HG02759 (cell line): ENCODE measurements around the gene RNU6-9.

Experiments used
- ATAC-seq: cut with Tn5 transposase; IDR thresholded peaks from one replicate; pipeline ENCODE4 v1.9.1; 2021; ENCODE audit warnings: mild to moderate bottlenecking, moderate library complexity; ENCODE audit not compliant: unreplicated experiment

The RNU6-9 gene

DNA sequence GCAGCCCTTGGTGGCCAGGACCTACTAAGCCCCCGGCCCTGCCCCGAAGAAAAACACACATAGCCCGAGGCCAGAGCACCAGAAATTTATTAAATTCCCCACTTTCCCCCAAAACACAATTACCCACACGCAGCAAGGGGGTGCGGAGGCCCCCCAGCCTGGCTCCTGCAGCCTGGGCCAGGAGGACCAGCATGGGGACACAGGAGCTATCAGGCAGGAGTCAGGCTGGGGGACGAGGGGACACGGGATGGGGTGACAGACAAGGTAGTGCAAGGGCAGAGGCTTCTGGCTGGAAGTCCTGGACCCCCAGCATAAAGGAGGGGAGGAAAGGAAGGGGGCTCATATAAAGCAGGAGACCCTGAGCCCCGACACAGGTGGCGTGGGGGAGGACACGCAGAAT, 3.1 kb downstream of the RNU6-9 start:
- ATAC-seq, result no peak

GRCh38 chr19:896999-897398, 3.7 kb downstream of the RNU6-9 start:
- ATAC-seq, result no peak

DNA sequence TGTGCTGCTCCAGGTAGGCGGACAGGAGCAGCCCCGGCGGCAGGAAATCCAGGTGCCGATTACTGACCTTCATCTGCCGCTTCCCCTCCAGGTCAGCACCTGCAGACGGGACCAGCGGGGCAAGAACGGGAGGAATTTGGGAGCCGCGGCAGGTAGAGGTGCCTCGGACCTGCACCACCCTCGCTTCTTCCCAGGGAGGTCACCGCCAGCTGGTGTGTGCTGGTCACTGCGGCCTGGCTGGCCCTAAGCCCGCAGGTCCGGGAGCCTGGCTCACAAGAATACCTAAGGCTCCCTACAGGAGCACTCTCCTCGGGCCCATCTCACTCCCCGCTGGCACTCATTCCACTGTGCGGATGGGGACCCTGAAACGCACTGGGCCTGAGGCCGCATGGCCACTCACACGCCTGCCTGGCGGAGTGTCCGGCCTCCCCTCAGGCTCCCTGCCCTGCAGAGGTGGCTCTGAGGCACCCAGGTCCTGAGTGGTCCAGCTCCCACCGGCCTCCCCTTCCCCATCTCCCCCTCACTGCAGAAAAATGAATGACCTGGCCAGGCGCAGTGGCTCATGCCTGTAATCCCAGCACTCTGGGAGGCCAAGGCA, 4.3 kb downstream of the RNU6-9 start:
- no peak for ATAC-seq

DNA sequence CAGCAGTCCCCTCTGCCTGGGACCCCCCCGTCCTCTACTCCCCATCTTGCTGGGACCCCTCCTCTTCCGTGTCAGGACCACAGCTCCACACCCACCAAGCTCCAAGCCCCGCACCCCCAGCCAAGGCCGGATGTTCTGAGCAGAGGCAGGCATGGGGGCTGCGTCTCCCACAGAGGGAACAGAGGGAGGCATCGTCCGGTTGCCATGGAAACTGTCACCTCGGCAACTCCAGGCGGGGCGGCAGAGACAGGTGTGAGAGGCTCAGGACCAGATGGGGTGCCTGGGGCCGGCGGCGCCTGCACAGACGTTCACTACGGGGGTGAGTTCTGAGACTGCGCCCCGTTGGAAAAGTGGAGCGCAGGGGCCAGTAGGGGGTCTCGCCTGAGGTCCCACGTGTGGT, 5.4 kb downstream of the RNU6-9 start:
- ATAC-seq, result no peak

GRCh38 chr19:899336-900042, 6.2 kb downstream of the RNU6-9 start:
- no peak for ATAC-seq

GRCh38 chr19:900043-900301, 6.7 kb downstream of the RNU6-9 start:
- no peak for ATAC-seq

DNA sequence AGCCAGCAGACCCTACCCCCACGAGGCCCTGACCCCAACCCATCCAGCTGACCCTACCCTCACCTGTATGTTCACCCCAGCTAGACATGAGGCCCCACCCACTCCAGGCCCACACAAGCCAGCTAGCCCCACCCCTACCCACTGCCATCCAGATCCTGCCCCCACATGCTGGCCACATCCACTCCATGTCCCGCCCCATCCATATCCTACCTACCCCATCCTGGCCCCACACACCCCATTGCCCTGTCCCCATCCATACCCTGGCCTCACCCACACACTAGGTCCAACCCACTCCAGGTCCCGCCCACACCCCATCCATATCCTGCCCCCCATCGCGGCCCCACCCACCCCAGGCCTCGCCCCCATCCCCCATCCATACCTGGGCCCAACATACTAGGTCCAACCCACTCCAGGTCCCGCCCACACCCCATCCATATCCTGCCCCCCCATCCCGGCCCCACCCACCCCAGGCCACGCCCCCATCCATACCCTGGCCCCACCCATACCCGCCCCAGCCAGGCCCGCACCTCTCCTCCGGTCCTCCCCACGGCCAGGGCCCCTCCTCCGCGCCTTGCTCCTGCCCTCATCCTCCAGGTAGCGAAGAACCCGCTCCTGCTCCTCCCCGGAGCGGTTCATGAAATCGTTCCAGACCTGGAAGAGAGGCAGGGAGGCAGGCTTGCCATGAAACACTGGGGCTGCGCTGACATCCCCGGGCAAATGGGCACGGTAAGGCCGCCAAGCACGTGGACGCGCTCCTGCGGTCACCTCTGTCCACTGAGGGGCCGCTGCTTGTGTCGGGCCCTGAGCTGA, 7.2 kb downstream of the RNU6-9 start:
- no peak for ATAC-seq

DNA sequence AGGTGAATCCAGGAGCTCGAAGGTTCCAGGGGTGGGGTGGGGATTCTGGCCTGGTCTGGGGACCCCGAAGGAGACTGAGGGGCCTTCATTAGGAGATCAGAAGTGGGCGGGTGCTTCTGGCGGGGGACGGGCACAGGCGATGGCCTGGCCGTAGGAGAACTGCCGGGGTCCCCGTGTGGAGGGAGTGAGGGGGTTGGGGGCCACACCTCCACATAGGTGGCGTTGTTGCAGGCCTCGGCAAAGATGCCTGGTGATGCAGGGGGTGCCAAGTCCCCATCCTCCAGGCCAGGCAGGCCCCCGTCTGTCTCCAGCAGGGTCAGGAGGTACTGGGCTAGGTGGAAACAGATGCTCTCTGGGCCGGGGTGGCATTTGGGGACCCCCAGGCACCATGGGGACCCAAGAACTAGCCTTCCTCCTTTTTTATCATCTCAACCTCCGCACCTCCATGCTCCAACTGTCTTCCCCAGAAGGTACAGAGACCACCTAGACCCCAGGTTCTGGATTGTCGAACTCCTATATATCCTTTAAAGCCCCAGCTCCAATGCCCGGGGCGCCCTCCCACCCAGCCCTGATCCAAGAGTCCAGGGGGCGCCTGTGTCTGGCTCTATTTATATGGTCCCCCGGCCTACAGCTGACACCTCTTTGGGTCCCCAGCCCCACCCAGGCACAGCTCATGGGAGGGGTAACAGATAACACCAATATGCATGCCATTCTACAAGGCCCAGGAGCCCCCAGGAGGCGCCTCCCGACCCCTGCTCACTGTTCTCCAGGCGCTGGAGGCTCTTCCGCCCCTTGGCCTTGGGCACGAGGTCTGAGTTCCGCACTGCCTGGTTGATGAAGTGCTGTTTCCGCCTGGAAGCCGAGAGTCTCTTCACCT, 8.2 kb downstream of the RNU6-9 start:
- ATAC-seq, result no peak

- no peak for ATAC-seq
Measured at GRCh38 chr19:902093-902370, 8.7 kb downstream of the RNU6-9 start.

DNA sequence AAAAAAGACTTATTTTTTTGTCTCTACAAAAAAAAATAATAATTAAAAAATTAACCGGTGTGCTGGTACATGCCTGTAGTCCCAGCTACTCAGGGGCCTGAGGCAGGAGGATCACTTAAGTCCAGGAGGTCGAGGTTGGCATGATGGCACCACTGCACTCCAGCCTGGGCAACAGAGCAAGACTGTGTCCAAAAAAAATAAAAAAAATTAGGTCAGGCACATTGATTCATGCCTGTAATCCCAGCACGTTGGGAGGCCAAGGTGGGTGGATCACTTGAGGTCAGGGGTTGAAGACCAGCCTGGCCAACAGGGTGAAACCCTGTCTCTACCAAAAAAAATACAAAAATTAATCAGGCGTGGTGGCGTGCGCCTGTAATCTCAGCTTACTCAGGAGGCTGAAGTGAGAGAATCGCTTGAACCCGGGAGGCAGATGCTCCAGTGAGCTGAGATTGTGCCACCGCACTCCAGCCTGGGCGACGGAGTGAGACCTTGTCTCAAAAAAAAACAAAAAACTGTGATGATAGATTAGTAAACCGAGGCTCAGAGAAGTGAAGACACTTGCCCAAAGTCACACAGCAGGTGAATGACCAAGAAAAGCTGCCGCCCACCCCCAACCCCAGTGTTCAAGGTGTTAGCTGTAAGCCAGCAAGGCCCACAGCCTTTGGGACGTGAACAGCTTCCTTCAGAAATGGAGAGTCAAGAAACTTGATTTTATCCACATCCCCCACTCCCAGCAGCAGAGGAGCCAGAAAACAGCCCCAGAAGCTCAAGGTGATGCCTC, 9.4 kb downstream of the RNU6-9 start:
- ATAC-seq, result no peak

DNA sequence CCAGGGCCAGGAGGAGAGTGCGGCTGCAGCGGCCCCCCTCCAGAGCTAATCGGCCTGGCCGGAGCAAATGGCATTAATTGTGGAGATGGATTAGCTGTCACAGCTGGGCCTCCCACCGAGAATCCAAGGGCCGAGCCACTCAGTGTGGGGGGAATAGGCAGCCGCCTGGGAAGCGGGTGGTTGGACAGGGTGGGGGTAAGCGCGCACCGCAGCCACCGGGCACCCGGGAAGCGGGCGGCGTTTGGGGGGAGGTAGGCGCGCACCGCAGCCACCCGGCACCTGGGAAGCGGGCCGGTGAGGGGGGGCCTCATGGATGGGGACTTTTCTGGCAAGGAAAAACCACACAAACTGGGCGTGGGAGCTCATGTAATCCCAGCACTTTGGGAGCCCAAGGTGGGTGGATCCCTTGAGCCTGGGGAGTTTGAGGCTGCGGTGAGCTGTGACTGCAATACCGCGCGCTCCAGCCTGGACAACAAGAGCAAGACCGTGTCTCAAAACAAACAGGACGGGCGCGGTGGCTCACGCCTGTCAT, 10.0 kb downstream of the RNU6-9 start:
- no peak for ATAC-seq

DNA sequence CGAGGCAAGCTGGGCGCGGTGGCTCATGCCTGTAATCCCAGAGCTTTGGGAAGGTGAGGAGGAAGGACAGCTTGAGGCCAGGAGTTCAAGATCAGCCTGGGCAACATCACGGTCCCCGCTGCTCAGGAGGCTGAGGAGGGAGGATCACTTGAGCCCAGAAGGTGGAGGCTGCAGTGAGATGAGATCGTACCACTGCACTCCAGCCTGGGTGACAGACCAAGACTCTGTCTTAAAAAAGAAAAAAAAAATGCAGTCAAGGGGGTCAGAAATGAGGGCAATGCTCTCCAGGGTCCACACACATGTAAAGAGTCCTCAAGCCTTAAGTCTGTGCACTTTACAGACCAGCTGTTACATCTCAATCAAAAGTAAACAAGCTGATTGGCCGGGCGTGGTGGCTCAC, 11.3 kb downstream of the RNU6-9 start:
- ATAC-seq, result no peak

- ATAC-seq, result no peak
Measured at GRCh38 chr19:906480-906879, 13.2 kb downstream of the RNU6-9 start.

DNA sequence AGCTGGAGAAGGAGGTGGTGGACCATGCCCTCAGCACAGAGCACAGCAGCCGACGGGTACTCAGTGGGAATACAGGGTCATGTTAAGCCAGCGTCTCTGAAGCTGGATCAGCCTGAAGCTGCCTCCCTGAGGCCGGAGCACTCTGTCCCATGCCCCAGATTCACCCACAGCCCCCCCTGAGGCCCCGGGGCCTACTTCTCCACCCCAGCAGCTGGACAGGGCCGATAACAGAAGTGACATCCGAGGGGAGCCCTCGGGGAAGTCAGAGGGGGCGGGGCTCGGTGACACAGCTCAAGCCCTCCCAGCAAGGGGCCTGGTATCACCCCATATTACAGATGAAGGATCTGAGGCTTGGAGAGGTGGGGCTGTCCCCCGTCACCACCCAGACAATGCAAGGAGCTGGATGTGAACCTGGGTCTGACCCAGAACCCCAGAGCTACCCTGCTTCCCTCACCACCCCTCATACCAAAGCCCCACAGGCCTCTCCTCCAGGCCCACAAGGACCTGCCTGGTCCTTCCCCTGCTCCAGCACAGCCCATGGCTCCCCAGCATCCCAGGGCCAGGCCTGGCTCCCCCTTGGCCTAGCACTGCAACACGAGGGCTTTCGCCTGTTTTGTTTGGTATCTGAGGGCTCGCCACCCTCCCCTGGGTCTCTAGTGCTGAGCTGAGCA, 14.0 kb downstream of the RNU6-9 start:
- ATAC-seq, result no peak

DNA sequence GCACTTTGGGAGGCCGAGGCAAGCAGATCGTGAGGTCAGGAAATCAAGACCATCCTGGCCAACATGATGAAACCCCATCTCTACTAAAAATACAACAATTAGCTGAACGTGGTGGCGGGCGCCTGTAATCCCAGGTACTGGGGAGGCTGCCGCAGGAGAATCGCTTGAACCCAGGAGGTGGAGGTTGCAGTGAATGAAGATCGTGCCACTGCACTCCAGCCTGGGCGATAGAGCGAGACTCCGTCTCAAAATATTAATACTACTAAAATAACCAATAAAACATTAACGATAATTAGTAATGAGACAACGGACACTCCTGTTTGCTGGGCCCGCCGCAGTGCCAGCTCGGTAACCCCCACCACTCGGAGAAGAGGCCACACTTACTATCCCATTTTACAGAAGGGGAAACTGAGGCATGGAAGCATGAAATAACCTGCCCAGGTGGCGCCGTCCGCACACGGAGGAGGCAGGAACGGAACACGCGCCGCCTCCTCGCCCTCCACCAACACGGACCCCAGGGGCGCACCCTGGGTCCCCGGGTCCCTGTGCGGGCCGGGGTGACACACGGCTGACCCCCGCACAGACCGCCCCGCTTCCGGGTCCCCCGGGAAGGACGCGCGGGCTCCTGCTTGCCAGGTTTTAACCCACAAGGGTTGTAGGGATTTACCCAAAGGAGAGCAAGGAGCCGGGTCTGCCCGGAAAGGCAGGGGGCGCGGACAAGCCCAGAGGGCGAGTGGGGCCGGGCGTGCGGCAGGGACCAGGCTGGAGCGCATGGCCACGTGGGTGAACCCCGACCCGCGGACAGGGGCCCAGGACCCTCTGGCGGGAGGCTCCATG, 18.1 kb downstream of the RNU6-9 start:
- no peak for ATAC-seq

DNA sequence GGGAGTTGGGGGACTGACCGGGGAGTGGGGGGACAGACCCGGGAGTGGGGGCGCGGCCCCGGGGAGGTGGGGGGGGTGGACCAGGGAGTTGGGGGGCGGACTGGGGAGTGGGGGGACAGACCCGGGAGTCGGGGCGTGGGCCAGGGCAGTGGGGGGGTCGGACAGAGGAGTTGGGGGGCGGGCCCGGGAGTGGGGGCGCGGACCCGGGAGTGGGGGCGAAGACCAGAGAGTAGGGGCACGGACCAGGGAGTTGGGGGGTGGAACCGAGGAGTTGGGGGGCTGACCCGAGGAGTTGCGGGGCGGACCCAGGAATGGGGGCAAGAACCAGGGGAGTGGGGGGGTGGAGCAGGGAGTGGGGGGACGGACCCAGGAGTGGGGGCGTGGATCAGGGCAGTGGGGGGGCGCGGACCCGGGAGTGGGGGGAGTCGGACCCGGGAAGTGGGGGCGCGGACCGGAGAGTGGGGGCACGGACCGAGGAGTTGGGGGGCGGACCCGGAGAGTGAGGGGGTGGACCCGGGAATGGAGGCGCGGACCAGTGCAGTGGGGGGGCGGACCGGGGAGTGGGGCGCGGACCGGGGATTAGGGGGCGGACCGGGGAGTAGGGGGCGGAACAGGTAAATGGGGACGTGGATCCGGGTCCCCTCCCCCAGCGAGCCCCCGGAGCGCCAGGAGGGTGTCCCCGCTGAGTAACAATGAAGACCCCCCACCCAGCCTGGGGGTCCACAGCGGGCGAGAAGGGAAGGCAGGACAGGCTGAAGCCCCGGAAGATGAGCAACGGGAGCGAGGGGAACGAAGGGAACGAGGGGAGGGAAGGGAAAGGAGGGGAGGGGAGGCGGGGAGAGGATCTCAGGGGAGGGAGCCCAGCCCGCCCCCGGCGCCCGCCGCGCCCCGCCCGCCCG, 19.1 kb downstream of the RNU6-9 start:
- peak; percentile 10 for ATAC-seq

DNA sequence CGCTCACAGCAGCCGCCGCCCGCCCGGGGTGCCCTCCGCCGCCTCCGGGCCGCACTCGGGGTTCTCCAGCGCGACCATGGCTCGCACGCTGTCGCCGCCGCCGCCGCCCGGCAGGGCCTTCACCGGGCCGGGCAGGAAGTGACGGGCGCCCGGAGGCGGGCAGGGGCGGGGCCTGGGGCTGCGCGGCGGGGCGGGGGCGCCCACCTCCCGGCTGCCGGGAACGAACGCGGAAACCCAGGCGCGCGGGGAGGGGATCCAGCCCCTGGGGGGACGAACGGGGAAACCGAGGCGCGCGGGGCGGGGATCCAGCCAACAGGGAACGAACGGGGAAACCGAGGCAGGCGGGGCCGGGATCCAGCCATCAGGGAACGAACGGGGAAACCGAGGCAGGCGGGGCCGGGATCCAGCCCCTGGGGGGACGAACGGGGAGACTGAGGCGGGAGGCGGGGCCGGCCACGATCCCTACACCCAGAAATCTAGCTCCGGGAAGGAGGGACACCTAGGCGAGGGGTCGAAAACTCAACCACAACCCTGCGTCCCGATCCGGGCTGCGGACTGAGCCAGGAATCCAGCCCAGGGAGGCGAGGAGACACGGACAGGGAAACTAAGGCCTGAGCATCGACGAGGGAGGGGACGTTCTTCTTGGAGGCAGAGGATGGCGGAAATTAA, 19.9 kb downstream of the RNU6-9 start, which contains the start of gene R3HDM4:
Gene R3HDM4, minus strand, starts transcription at position 140 of the 669 bp plus-strand sequence. Its CDS starts 62 bp downstream, at position 78.
- peak; percentile 68 for ATAC-seq
